ENCODE data around the gene PSMG1.

GRCh38 chr21:39148975-39149374, 34.3 kb downstream of the PSMG1 start:
- TF ChIP-seq EZH2 (IDR thresholded peaks at IDR 0.05; ENCODE audit: low read length, unreplicated experiment), result no peak
- no peak for TF ChIP-seq CTCF (conservative IDR thresholded peaks at IDR 0.05; ENCODE audit: low read depth, low read length)
- TF ChIP-seq EZH2phosphoT487 (IDR thresholded peaks at IDR 0.05; ENCODE audit: borderline replicate concordance, low read length), result no peak
